Measurements from ENCODE around the gene FBN3. TPM values are rescaled to one million over a fixed set of nuclear protein-coding genes. Genes with fewer than 3 reads are reported as not detected.

The FBN3 gene
- polyA plus RNA-seq, 10 donors: 5.9 to 17.6 (median 9.7) TPM

DNA sequence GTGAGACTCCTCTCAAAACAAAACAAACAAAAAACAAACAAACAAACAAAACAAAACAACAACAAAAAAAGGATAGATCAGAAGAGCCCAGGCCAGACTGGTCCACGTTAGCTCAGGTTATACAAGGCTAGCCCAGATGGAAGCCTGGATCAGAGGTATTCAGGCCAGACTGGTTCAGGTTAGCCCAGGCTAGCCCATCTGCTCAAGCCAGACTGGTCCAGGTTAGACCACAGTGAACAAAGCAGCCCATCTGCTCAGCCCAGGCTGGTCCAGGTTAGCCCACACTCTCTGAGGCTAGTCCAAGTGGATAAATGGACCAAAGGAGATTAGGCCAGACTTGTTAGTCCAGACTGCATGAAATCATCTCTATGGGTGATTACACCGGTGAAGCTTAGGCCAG lies 55.7 kb downstream of the FBN3 start:
- DNase-seq: no peak

DNA sequence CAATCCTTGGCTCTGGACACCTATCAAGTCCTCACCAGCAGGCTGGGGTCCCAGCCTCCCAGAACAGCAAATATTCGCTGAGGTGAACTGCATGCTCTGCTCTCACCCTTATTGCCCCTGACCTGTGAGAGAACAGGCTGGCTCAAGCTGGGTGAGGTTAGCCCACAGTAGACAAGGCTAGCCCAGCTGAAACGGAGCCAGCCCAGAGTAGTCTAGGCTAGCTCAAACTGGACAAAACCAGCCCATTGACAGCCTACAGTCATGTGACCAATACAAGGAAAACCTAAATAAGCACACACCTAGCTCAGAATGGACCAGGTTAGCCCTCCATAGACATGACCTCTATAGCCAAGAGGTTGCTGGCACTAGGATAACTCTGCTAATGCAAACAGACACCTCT lies 58.4 kb downstream of the FBN3 start:
- no peak for DNase-seq

DNA sequence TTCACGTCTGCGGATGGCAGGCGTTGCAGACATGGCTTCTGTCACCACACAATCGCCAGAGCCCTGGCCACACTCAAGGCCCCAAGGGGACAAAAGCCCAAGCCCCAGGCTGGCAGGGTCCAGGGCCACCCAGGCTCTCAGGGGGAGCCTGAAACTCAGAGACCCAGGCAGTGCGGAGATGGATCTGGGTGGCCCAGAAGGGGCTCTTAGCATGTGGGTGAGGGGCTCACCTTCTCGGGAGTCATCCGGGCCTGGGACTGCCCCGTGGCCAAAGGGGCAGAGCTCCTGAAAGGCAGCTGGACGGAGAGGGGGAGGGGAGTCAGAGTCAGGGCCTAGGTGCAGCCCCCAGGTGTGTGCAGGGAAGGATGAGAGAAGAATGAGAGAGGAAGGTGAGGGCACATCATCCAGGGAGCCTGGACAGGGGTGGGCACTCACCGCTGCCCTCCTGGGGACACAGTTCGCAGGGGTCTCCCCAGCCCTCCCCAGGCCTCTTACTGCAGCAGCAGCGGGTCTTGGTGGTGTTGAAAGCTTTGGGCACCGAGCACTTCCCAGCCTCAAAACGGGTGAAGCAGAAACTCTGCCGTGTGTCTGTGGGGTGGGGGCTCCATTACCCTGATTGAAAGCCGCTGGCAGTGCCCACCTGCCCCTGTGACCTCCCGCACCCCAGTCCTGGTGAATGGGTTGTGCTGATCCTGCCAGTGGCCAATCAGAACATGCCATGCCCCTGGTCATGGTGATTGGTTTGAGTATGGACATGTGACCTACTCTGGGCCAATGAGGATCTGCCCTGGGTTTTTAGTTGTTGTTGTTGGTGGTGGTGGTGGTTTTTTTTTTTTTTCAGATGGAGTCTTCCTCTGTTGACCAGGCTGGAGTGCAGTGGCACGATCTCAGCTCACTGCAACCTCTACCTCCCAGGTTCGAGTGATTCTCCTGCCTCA lies 59.5 kb downstream of the FBN3 start:
- DNase-seq: no peak

DNA sequence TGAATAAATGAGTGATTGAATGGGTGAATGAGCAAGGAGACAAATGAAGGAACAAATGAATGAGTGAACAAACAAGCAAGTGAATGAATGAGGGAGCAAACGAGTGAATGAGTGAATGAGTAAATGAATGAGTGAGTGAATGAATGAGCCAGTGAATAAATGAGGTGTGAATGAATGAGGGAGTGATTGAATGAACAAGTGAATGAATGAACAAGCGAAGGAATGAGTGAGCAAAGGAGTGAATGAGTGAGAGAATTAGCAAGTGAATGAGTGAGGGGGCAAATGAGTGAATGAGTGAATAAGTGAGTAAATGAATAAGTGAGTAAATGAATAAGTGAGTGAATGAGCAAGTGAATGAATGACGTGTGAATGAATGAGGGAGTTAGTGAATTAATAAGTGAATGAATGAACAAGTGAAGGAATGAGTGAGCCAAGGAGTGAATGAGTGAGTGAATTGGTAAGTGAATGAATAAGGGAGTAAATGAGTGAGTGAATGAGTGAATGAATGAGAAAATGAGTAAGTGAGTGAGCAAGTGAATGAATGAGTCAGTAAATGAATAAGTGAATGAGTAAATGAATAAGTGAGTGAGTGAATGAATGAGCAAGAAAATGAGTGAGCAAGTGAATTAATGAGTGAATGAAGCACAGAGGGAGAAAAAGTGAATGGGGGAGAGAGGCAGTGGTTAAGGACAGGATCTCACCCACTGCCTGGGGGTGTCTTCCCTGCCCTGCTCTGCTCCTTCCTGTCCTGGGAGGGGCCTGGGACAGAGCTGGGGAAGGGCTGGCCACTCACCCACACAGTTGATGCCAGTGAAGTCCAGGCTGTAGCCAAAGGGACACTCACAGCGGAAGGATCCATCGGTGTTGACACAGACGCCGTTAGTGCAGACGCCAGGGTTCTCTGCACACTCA lies 60.4 kb downstream of the FBN3 start:
- DNase-seq: no peak

DNA sequence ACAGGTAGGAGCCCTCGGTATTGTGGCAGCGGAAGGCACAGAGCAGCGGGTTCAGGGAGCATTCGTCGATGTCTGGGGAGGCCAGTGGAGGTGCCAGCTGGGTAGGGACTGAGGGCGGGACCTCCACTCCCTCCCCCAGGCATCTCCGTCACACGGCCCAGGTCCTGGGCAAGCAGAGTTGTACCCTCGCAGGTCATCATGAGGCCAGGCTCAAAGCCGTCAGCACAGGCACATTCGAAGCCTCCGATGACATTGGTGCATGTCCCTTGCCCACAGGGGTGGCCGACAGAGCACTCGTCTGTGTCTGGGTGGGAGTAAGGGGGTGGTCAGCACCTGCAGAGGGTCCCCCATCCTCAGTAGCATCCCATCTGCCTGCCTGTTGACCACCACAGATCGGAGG lies 61.5 kb downstream of the FBN3 start:
- no peak for DNase-seq

DNA sequence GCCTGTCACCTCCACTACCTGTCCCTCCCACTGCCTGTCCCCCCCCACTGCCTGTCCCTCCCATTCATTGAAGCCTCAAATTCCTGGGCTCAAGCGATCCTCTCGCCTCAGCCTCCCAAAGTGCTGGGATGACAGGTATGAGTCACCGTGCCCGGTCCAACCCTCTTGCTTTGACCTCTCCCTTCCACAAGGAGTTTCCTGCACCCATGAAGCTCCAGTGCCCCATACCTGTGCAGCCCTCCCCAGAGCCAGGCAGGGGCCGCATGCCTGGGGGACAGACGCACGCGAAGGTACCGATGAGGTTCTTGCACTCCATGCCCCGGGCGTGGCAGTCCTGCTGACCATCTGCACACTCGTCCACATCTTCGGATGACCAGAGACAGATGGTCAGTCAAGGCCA lies 62.5 kb downstream of the FBN3 start:
- DNase-seq: no peak

DNA sequence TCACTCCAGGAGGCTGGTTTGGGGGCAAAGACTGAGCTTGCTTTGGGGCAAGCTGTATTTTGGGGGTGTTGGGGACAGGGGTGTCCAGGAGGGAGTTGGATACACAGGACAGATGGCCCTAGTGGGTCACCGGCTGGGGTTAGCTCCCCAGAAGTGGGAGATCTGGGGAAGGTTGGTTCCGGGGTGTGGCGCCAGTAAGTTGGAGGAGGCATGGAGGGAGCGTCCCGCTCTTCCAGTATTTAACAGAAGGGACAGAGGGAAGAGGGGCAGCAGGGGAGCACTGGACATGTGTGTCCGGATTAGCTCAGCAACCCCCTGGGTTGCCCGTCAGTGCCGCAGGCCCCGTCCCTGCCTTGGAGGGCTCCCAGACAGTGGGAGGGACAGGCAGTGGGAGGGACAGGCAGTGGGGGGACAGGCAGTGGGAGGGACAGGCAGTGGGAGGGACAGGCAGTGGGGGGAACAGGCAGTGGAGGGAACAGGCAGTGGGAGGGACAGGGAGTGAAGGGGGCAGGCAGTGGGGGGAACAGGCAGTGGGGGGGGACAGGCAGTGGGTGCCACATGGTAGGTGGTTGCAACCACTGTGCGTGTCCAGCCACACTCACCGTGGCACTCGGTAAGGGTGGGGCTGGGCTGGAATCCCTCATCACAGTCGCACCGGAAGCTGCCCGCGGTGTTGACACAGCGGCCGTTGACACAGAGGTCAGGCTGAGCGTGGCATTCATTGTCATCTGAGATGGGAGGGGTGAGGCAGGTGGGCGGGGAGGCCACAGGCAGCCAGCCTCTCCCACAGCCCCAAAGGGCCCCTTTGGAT lies 63.6 kb downstream of the FBN3 start:
- no peak for DNase-seq

DNA sequence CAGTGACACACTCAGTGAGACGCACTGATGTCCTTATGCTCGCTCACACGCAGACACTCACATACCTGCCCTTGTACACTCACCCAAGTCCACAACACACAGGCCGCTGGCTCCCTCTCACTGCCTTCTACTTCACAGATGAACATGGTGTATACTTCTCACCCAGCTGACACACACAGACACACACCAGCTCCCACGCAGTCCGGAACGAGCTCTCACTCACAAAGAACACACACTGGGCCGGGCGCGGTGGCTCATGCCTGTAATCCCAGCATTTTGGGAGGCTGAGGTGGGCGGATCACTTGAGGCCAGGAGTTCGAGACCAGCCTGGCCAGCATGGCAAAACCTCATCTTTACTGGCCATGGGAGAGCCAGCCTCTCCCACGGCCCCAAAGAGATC lies 65.2 kb downstream of the FBN3 start:
- no peak for DNase-seq

DNA sequence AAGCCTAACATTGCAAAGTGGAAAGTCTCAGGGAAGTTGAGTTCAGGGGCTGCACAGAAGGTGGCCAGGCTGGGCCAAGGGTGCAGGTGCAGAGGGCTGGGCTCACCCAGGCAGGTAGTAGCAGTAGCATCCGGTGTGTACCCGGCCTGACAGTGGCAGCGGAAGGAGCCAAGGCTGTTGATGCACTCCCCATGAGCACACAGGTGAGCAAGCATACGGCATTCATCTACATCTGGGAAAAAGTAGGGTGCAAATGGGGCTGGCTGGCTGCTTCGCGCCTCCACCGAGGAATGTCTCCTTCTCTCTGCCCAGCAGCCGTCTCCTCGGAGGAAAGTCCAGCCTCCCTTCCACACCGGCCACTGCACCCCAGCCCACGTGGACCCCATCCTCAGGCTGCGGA lies 66.3 kb downstream of the FBN3 start:
- DNase-seq: no peak

DNA sequence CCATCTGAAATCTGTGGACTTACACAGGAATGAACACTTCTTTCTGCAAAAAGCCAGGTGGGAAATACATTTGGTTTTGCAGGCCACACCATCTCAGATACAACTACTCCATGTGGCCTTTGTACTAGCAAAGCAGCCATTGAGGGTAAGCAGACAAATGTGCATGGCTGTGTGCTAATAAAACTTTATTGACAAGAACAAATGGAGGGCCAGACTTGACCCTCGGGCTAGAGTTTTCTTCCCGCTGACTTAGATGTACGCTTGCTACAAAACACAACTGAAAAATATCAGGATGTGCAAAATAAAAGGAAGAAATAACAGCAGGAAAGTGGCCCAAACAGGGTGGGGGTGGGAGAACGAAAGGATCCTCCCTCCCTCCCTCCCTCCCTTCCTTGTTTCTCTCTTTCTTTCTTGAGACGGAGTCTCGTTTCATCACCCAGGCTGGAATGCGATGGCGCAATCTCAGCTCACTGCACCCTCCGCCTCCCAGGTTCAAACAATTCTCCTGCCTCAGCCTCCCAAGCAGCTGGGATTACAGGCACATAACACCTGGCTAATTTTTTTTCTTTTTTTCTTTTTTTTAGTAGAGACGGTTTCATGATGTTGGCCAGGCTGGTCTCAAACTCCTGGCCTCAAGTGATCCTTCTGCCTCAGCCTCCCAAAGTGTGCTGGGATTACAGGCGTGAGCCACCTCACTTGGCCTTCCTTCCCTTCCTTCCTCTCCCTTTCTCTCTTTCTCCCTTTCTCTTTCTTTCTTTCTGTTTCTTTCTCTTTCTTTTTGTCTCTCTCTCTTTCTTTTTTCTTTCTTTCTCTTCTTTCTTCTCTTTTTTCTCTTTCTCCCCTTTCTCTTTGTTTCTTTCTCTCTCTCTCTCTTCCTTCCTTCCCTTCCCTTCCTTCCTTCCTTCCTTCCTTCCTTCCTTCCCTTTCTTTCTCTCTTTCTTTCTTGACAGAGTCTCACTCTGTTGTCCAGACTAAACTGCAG lies 67.5 kb downstream of the FBN3 start:
- DNase-seq: no peak

DNA sequence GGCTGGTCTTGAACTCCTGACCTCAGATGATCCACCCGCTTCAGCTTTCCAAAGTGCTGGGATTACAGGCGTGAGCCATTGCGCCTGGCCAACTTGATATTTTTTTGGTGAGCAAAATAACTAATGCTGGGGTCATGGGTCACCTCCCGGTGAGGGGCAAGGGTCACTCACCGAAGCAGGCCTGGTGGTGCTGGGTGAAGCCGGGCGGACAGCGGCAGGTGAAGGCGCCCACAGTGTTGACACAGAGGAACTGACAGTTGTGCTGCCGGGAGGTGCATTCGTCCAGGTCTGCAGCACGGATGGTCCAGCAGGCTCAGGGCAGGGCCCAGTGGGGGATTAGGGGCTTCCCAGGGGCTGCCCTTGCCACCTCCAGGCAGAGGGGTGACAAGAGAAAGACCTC lies 68.6 kb downstream of the FBN3 start:
- DNase-seq: no peak

DNA sequence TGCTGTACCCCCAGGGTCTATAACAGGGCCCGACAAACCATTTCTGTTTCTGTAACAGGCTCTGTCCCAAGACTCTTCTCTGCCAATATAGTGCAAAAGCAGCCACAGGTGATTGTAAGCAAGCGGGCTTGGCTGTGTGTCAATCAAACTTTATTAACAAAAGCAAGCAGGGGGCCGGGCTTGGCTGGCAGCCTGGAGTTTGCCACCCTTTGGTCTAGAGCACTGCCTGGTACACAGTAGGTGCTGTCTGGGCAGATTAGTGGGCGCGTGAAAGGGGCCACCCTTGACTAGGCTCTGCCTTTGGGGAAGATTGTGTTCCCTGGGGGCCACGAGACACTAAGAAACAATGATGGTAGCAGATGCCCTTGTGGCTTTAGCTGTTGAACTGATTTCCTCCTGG lies 69.4 kb downstream of the FBN3 start:
- DNase-seq: no peak

DNA sequence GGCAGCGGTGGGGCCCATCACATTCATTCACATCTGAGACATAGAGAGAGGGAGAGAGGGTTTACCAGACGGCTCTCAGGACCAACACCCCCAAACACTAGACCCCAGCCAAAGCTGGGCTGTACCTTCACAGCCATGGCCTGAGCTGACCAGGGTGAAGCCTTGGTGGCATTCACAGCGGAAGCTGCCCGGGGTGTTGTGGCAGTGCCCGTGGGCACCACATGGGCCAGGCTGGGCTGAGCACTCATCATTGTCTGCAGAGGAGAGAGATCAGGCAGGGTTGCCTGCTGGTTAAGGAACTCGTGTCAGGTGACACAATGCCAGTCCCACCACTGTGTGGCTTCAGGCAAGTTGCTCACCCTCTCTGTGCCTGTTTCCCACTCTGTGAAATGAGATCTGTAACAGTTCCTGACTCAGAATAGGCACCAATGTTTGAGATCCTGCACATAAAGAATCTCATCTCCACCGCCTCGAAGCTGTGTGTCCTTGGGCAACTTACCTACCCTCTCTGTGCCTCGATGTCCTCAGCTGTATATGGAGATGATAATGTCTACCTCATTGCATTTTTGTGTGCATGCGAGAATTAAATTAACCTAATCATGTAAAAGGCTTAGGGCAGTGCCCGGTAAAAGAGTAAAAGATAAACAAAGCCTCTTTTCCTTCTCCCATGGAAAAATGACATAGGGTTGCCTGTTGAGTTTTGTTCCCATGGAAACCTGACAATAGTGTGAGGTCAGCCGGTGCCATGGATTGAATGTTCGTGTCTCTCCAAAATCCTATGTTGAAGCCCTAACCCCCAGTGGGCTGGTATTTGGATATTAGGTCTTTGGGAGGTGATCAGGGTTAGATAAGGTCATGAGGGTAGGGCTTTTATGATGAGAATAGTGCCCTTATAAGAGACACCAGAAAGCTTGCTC lies 74.0 kb downstream of the FBN3 start:
- DNase-seq: no peak

DNA sequence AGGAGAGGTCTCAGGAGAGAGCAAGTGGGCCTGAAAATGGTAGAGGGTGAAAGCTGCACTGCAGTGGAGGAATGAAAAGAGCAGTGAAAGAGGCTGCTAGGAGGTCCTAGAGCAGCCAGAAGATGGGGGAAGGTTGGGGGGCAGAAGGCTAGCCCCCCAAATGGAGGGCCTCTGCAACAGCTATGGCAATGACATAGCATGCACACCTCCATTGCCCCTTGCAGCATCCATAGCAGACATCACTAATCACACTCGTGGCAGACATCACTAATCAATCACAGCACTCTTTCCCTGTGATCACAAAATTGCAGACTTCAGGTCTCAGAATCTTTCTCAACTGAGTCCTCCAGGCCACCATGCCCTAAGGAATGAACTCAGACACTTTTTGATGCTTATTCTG lies 74.9 kb downstream of the FBN3 start:
- no peak for DNase-seq

DNA sequence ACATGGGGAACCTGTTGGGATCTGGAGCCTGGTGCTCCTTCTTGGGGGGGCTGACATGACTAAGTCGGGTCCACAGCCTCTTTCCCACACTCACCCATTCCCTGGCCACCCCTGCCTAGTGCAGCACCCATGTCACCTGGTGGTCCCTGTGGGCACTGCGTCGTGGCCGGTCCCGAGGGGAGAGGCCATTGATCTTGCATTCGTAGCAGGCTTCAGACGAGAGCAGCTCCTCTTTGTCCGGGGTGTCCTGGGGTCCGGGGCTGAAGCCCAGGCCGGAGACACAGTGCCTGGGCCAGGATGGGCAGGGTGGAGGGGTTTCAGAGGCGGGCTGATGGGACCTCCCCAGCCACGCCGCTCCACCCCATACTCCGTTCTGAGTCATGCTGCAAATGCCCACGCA lies 77.5 kb downstream of the FBN3 start:
- DNase-seq: no peak

DNA sequence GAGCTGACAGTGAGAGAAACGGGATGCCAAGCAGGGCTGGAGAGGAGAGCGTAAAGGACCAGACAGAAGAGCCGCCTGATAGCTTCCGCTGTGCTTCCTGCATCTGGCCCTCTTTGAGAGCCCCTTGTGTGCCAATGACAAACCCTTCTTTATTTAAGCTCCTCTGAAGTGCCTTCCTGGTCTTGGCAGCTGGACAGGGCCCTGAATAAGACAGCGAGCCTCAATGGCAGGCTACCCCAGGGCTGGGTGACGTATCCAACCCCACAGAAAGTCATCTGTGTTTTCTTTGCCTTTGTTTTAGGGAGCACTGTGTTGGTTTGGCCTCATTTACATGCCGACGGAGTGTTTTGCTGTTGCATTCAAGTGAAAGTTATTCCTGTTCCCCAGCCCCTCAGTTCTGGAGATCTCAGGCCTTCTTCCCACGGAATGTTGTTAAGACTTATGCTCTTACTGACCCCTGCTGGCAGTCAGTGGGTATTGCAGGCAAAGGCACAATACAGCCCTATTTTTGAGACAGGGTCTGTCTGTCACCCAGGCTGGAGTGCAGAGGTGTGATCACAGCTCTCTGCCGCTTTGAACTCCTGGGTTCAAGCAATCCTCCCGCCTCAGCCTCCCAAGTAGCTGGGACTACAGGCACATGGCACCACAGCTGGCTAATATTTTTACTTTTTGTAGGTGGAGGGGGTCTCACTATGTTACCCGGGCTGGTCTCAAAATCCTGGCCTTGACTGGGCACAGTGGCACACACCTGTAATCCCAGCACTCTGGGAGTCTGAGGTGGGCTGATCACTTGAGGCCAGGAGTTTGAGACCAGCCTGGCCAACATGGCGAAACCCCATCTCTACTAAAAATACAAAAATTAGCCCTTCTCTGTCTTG lies 80.1 kb downstream of the FBN3 start:
- DNase-seq: no peak

DNA sequence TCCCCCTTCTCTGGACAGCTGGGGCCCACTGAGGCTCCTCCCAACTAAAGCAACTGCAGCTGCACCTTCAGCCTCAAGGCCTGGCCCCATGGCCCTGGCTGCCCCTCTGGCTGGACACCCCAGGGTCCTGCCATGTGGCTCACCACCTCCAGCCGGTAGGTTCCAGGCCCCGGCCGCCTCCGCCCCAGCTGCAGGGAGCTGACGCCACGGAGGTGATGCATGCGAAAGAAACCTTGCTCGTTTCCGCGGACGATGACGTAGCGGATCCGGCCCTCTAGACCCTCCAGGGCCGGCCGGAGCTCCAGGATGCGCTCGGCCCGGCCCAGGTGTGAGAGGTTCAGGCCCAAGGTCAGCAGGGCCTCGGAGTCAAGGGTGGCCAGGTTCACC lies 83.5 kb downstream of the FBN3 start:
- DNase-seq: no peak

All from muscle of back (tissue), 11 donors.